Ishikawa (cell line): ENCODE measurements around the gene SSH2.

Experiments
- CEBPB ChIP-seq: IDR thresholded peaks from 2 replicates; pipeline ENCODE4 v1.6.1; 2012
- CREB1 ChIP-seq: IDR thresholded peaks from 2 replicates; pipeline ENCODE4 v1.6.1; 2012; ENCODE audit warnings: low read depth
- EGR1 ChIP-seq: IDR thresholded peaks from 2 replicates; pipeline ENCODE4 v1.6.1; 2012
- EP300 ChIP-seq: IDR thresholded peaks from 2 replicates; pipeline ENCODE4 v1.6.1; 2012; ENCODE audit warnings: borderline replicate concordance
- MAX ChIP-seq: IDR thresholded peaks from 2 replicates; pipeline ENCODE4 v1.6.1; 2012
- NFIC ChIP-seq: IDR thresholded peaks from 2 replicates; pipeline ENCODE4 v1.6.1; 2012
- RAD21 ChIP-seq: IDR thresholded peaks from 2 replicates; pipeline ENCODE4 v1.6.1; 2012; ENCODE audit warnings: low read depth
- REST ChIP-seq: IDR thresholded peaks from 2 replicates; pipeline ENCODE4 v1.6.1; 2012; ENCODE audit warnings: low read depth, mild to moderate bottlenecking
- TAF1 ChIP-seq: IDR thresholded peaks from 2 replicates; pipeline ENCODE4 v1.6.1; 2012; ENCODE audit warnings: low read depth, mild to moderate bottlenecking
- TCF12 ChIP-seq: IDR thresholded peaks from 2 replicates; pipeline ENCODE4 v1.6.1; 2012; ENCODE audit warnings: low read depth
- TEAD4 ChIP-seq: IDR thresholded peaks from 2 replicates; pipeline ENCODE4 v1.6.1; 2012
- USF1 ChIP-seq: IDR thresholded peaks from 2 replicates; pipeline ENCODE4 v1.6.1; 2012
- YY1 ChIP-seq: IDR thresholded peaks from 2 replicates; pipeline ENCODE4 v1.6.1; 2012; ENCODE audit warnings: low read depth
- ZBTB7A ChIP-seq: IDR thresholded peaks from 2 replicates; pipeline ENCODE4 v1.6.1; 2012; ENCODE audit warnings: low read depth

- TF ChIP-seq EP300 (no peak), CREB1 (no peak), RAD21 (no peak), MAX (no peak), REST (no peak), TAF1 (no peak), TEAD4 (no peak), YY1 (no peak), CEBPB (no peak), ZBTB7A (no peak), TCF12 (no peak), EGR1 (no peak), NFIC (no peak), USF1 (no peak)
Observed at GRCh38 chr17:29728490-29728889, 201.5 kb downstream of the SSH2 start.
